ENCODE measurements around the gene NHERF2. TPM values are rescaled to one million over a fixed set of nuclear protein-coding genes. Genes with fewer than 3 reads are reported as not detected.

The NHERF2 gene
- total and polyA plus RNA-seq, 9 of the 15 experiments (the other 6 are each of a cell fraction or from before 2014, with no cell fraction given) = 0.15 to 42.0 (median 12.5) TPM

GRCh38 chr16:1983544-1984346 is 43.0 kb upstream of the NHERF2 start, which contains the start of gene GFER (continued):
- TF ChIP-seq SPI1 (IDR thresholded peaks at IDR 0.05; ENCODE audit: borderline replicate concordance, low read depth, low read length) = no peak
- 0 out of 2 replicates have a peak, but pooled peaks have one; percentile 23 for TF ChIP-seq HDAC8 (tag; IDR thresholded peaks at IDR 0.05)
- TF ChIP-seq ZNF212 (CRISPR knock-in tag; IDR thresholded peaks at IDR 0.05) = no peak
- peak; percentile 52; the same call in 1 of the 2 replicates for TF ChIP-seq SRSF1 (IDR thresholded peaks at IDR 0.05; ENCODE audit: low read depth, low read length)
- TF ChIP-seq ZNF3 (CRISPR knock-in tag; IDR thresholded peaks at IDR 0.05) = no peak
- TF ChIP-seq XRCC3 (IDR thresholded peaks at IDR 0.05) = no peak
- TF ChIP-seq ZKSCAN8 (CRISPR knock-in tag; IDR thresholded peaks at IDR 0.05) = no peak
- no peak for TF ChIP-seq ATF6 (CRISPR knock-in tag; IDR thresholded peaks at IDR 0.05)
- TF ChIP-seq PTRF (tag; IDR thresholded peaks at IDR 0.05) = no peak
- 0 out of 4 replicates have a peak, but pooled peaks of 1 of the 2 experiments have one; percentile 16 for TF ChIP-seq KDM4B (IDR thresholded peaks at IDR 0.05; ENCODE audit: borderline replicate concordance in 2 of 2, low read depth in 1 of 2)
- peak; percentile 90; the same call in 1 of the 2 replicates for TF ChIP-seq ILF3 (IDR thresholded peaks at IDR 0.05; ENCODE audit: borderline replicate concordance)
- peak; percentile 88 for TF ChIP-seq GATAD2B (IDR thresholded peaks at IDR 0.05; ENCODE audit: borderline replicate concordance)
- peak; percentile 93 for TF ChIP-seq HNRNPLL (IDR thresholded peaks at IDR 0.05; ENCODE audit: low read depth, low read length, poor library complexity, severe bottlenecking)
- TF ChIP-seq ZNF175 (CRISPR knock-in tag; IDR thresholded peaks at IDR 0.05; ENCODE audit: low read depth) = peak; percentile 62; the same call in 1 of the 2 replicates
- peak; percentile 31 for TF ChIP-seq PHF20 (IDR thresholded peaks at IDR 0.05; ENCODE audit: partially characterized antibody)
- peak; percentile 23 to 47; a peak in 2 of 4 replicates for TF ChIP-seq RAD21 (CRISPR knock-in tag; conservative IDR thresholded peaks at IDR 0.05 in 1 of 2, IDR thresholded peaks at IDR 0.05 in 1 of 2)
- TF ChIP-seq PBX2 (CRISPR knock-in tag; IDR thresholded peaks at IDR 0.05; ENCODE audit: low read depth) = no peak
- no peak for TF ChIP-seq PBX2 (tag; conservative IDR thresholded peaks at IDR 0.05; ENCODE audit: low read depth)
- no peak for TF ChIP-seq PRMT5 (CRISPR knock-in tag; IDR thresholded peaks at IDR 0.05)
- TF ChIP-seq ETV6 (IDR thresholded peaks at IDR 0.05; ENCODE audit: borderline replicate concordance in 1 of 2, low read depth in 2 of 2, low read length in 1 of 2) = no peak
- no peak for TF ChIP-seq ETV6 (CRISPR knock-in tag; IDR thresholded peaks at IDR 0.05; ENCODE audit: borderline replicate concordance)
- TF ChIP-seq COPS2 (conservative IDR thresholded peaks at IDR 0.05) = no peak
- peak; percentile 51 for TF ChIP-seq FUS (optimal IDR thresholded peaks at IDR 0.05; ENCODE audit: low read depth, low read length)
- peak; percentile 69; the same call in 1 of the 2 replicates for TF ChIP-seq L3MBTL2 (IDR thresholded peaks at IDR 0.05)
- peak; percentile 72 for TF ChIP-seq TBP (optimal IDR thresholded peaks at IDR 0.05; ENCODE audit: low read depth, low read length)

All from K562 (cell line).